Limb (tissue), 2 donors: ENCODE measurements around the gene RFX3.
A peak's percentile ranks its signal among the peaks of the same experiment; 100 is the strongest.

Experiments
- DNase-seq, 2 donors: peaks; one replicate each; pipeline ENCODE4 v3.0.0-alpha.2; 2016; ENCODE audit errors: extremely low spot score in 2 of 2

RFX3 gene

GRCh38 chr9:3478549-3478953 lies 47.2 kb downstream of the RFX3 start:
- DNase-seq = no peak

DNA sequence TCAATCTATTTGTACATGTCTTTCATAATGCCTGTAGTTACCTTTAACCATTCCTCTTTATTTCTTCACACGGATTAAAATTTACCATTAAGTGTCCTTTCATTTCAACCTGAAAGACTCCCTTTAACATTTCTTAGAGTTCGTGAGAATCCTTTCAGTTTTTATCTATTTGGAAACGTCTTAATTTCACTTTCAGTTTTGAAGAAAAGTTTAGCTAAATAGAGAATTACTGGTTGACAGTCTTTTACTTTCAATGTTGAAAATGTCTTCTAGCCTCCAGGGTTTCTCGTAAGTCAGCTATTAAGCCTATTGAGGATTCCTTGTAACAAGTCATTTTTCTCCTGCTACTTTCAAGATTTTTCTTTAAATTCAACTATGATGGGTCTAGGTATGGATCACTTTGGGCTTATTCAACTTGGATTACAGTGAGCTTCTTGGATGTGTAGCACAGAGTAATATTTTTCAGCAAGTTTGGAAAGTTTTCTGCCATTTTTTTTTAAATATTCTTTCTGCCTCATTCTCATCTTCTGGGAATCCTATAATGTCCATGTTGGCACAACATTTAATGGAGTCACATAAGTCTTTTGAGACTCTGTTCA lies 48.5 kb downstream of the RFX3 start:
- no peak for DNase-seq

DNA sequence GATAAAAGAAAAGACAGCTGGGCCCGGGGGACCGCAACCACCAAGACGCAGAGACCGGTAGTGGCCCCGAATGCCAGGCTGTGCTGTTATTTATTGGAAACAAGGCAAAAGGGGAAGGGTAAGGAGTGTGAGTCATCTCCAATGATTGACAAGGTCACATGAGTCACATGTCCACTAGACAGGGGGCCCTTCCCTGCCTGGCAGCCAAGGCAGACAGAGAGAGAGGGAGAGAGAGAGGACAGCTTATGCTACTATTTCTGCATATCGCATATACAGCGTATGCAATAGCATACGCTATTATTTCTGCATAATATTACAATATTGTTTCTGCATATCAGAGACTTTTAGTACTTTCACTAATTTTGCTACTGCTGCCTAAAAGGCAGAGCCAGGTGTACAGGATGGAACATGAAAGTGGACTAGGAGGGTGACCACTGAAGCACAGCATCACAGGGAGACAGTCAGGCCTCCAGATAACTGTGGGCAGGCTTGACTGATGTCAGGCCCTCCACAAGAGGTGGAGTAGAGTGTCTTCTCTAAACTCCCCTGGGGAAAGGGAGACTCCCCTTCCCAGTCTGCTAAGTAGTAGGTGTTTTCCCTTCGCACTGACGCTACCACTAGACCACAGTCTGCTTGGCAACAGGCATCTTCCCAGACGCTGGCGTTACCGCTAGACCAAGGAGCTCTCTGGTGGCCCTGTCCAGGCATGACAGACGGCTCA lies 50.3 kb downstream of the RFX3 start:
- no peak for DNase-seq

DNA sequence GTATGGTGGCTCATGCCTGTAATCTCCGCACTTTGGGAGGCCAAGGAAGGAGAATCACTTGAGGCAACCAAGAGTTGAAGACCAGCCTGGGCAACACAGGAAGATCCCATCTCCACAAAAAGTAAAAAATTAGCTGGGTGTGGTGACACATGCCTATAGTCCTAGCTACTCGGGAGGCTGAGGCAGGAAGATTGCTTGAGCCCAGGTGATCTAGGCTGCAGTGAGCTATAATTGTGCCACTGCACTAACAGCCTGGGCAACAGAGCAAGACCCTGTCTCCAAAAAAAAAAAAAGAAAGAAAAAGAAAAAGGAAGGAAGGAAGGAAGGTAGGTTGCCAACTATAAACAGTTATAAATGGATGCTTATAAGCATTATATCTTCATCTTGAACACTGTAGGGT lies 51.0 kb downstream of the RFX3 start:
- DNase-seq = no peak

GRCh38 chr9:3473405-3473804 lies 52.4 kb downstream of the RFX3 start:
- DNase-seq = no peak

DNA sequence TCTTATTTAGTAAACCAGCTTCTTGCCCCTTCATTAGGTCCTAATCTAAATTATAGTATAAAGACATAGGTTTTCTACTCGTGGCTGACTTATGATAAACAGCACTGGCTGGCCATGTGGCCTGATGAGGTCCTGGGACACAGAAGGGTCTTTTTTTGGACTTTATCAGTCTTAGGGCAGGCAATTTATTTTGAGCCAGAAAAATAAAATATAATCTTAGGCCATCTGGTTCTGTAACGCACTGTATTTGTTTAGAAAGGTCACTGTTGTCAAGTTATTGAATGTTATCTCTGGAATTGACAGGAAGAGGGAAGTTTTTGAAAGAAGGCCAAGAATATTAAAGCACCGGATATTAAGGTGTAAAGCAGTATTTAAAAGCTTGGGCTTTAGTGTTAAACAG lies 53.9 kb downstream of the RFX3 start:
- no peak for DNase-seq

- no peak for DNase-seq
Measured at GRCh38 chr9:3468421-3469205, 57.2 kb downstream of the RFX3 start.

- DNase-seq = peak in 1 of 2 donors; percentile 61
Measured at GRCh38 chr9:3467593-3468219, 58.1 kb downstream of the RFX3 start.

DNA sequence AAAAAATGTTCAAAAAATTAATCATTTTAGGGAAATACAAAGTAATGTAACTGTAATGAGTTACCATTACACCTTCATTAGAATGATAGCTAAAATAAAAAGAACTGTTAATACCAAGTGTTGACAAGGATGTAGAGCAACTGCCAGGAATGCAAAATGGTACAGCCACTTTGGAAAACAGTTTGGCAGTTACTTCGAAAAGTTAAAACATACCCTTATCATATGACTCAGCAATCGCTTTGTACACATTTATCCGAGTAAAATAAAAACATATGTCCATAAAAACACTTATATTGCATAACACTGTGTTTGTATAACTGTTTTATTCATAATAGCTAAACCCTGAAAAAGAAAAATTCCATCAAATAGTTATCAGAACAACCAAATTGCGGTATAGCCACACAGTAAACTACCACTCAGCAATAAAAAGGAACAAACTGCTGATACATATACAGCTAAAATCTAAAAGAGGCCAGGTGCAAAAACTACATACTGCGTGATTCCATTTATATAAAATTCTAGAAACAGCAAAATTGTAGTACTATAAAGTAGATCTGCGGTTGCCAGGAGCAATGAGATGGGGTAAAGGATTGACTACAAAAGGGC lies 61.7 kb downstream of the RFX3 start:
- DNase-seq = no peak

- peak in 1 of 2 donors; percentile 48 for DNase-seq
Measured at GRCh38 chr9:3458806-3459475, 66.9 kb downstream of the RFX3 start.

DNA sequence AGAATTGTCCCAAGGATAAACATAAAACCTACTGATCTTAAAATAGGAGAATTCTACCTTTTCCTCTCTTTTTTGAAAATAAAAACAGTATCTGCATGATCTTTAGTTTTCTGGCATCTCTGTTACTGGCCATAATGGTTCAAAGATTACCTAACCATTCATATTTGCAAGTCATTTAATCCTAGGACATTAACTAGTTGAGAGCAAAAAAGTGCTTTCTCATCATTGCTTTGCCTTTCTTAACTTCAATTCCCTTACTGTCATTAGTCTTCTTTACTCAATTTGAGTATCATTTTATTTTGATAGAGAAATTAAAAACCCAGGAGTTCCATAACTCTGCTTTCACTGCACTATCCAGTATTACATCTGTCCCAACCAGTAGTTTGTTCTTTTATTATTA lies 68.6 kb downstream of the RFX3 start:
- DNase-seq = no peak

DNA sequence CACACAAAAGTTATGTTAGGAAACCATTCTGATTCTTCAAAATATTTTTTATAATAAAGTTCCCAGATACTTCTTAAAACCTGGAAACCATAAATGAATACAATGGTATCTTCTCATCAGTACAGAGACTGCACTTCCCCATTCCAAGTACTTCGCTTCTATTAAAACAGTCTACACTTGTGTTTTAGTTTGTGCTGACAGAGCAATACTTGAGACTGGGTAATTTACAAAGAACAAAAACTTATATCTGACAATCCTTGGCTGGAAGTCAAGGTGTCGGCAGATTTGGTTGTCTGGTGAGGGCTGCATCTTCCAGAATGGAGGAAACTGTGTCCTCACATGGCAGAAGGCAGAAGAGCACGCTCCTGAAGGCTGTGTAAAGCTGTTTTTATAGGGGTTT lies 70.1 kb downstream of the RFX3 start:
- no peak for DNase-seq

- DNase-seq = no peak
Measured at GRCh38 chr9:3455094-3455493, 70.7 kb downstream of the RFX3 start.

GRCh38 chr9:3451956-3452355 lies 73.8 kb downstream of the RFX3 start:
- DNase-seq = no peak

DNA sequence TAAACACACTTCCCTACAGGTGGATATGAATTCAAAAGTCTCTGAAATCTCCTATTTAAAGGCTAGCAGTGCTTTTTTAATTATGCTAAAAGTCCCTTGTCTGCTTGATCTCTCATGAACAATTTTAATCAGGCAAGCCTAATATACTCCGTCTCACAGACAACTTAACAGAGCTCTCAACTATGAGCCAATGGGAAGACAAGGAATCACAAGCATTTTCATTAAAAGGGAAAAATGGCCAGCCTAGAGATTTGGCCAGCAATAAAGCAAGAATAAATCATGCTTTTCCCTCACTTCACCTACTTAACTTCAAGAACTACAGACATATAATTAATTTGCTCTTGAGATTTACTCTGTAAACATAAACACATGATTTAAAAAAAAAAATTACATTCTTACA lies 78.0 kb downstream of the RFX3 start:
- DNase-seq = no peak

GRCh38 chr9:3447143-3447542 lies 78.7 kb downstream of the RFX3 start:
- no peak for DNase-seq

DNA sequence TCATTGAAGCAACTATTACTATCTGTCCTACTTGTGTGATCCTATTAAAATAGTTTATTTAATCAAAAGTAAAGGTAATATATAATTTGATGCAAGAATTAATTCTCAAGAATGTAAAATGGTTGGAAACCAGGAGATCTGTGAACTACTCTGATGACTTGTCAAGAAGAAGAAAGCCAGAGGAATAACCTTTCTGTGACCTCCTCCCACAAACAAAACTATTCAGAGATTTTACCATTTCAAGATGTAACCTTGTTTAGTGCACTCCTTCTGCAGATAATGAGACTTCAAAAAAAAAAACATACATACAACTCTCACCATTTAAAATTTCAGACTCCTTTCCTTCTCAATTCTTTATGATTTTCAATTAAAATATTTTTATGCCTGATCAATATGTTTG lies 79.5 kb downstream of the RFX3 start:
- DNase-seq = no peak

- no peak for DNase-seq
Measured at GRCh38 chr9:3444016-3444415, 81.8 kb downstream of the RFX3 start.

- DNase-seq = peak in 1 of 2 donors; percentile 18
Measured at GRCh38 chr9:3441197-3441816, 84.5 kb downstream of the RFX3 start.

DNA sequence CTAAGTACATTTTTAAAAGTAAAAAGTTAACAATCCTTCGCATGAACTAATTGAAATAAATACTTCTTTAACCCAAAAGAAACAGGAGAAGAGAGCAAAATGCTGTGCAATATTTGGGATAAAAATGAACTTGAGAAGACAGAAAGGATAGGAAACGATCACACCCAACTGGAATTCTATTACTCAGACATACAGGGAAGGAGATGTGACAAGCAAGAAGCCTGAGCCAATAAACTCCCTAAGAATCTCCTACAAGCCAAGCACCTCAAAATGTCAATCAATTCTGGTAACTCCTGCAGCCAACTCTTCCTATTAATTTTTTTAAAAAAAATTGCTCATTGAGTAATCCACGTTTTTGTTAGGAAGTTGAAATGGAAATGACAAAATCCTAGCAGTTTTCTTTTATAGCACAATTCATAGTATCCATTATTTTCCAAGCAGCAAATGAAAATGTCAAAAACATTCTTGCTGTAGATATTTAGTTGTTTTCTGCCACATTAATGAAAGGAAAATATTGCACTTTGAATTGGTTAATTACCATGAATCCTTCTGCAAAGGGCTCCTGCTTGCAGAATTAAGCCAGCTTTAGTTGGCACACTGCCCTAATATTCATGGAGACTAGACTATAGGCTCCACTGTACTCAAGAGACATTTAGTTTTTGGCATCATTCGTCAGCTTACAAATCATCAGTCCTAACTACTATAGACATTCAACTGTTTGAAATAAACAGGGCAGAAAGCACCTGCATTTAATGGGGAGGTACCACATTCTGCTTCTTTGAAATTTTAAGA lies 89.0 kb downstream of the RFX3 start:
- DNase-seq = no peak
